Activated T-cell treated with anti-CD3 and anti-CD28 coated beads for 4 hours (primary cell): ENCODE results near the gene SLC25A10.

ENCODE experiments used
- DNase-seq: peaks from one replicate; pipeline ENCODE4 v3.0.0-alpha.2; 2020

Gene SLC25A10

DNA sequence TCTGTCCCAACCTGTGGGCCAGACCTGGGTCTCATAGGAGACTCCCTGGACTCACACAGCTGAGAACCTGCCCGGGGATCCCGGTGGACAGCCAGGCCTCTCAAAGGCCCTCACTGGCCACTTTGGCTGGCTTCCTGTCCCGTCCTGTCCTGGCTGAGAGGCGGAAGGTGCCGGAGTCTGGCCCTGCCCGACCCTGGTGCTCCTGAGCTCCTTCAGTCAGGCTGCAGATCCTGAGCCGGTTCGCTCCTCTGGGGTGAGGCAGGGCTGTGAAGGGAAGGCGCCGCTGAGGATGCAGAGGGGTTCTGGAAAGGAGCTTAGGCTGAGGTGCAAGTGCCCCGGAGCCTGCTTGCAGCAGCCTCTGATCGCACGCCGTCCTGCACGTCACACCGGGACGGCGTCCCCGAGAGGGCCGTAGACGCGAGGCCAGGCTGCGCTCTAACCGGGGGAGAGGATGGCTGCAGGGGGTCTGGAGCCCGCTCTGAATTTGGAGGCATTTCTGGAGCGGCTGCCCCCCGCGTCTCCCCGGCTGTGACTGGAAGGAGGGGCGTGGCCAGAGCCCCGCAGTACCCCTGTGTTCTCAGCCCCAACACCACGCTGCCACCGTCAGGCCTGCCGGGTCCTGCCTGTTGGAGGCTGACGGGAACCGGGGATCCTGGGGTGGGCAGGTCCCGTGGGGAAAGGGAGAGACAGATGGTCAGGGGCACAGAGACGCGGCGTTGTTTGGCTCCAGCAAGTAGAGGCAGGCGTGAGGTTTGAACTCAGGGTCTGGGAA is 24.1 kb upstream of the SLC25A10 start:
- no peak for DNase-seq

- DNase-seq = no peak
These were observed 23.5 kb upstream of the SLC25A10 start for GRCh38 chr17:81688616-81689015.

- DNase-seq = no peak
These were observed 22.0 kb upstream of the SLC25A10 start for GRCh38 chr17:81690066-81690465.

GRCh38 chr17:81690549-81690948 is 21.5 kb upstream of the SLC25A10 start:
- no peak for DNase-seq

DNA sequence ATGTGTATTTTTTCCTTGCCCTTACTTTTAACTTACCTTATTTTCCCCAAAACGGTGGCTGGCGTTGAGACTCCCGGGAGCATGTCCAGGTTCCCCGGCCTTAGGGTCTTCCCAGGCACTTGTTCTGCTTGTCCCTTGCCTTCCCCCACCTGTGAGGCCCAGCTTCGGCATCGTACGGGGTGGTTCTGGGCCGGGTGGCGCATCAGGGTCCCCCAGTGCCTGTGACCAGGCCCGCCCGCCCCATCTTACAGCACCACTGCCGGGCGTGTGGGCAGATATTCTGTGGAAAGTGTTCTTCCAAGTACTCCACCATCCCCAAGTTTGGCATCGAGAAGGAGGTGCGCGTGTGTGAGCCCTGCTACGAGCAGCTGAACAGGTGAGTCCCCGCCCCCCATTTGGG is 20.9 kb upstream of the SLC25A10 start:
- no peak for DNase-seq

DNA sequence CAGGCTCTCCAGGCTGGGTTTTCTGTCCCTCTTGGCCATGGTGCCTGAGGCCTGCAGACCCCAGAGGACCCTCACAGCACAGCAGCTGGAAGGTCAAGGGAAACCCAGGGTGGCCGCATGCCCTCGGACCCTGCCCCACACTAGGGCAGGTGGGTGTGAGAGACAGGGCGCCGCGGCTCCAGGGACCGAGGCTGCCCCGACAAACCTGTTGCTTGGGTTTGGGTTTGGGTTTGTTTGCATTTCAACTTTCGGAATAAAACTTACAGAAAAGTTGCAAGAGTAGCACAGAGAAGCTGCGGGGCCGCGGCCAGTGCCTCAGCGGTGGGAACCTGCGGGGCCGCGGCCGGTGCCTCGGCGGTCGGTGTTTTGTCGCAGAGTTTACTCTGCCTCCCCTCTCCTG is 20.5 kb upstream of the SLC25A10 start:
- no peak for DNase-seq

- no peak for DNase-seq
These were observed 18.4 kb upstream of the SLC25A10 start for GRCh38 chr17:81693509-81694210.

- DNase-seq = no peak
These were observed 17.3 kb upstream of the SLC25A10 start for GRCh38 chr17:81694810-81695209.

DNA sequence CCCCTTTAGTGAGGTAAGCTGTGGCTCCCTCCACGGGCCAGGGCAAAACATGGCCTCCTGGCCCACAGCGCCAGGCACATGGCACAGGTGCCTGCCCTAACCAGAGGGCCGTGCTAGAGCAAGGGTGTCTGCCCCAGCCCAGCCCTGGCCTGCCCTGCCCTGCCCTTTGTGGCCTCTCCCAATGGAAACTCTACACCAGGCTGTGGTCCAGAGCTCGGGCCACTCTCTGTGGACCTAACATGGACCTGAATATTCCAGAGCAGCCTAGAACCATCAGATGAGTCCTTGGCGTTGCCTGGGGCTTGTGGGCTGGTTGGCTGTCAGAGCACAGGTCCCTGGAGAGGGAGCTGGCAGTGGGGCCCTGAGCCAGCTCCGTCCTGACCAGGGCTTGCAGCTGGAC is 16.9 kb upstream of the SLC25A10 start:
- DNase-seq = no peak

GRCh38 chr17:81695801-81696200 is 16.3 kb upstream of the SLC25A10 start:
- no peak for DNase-seq

DNA sequence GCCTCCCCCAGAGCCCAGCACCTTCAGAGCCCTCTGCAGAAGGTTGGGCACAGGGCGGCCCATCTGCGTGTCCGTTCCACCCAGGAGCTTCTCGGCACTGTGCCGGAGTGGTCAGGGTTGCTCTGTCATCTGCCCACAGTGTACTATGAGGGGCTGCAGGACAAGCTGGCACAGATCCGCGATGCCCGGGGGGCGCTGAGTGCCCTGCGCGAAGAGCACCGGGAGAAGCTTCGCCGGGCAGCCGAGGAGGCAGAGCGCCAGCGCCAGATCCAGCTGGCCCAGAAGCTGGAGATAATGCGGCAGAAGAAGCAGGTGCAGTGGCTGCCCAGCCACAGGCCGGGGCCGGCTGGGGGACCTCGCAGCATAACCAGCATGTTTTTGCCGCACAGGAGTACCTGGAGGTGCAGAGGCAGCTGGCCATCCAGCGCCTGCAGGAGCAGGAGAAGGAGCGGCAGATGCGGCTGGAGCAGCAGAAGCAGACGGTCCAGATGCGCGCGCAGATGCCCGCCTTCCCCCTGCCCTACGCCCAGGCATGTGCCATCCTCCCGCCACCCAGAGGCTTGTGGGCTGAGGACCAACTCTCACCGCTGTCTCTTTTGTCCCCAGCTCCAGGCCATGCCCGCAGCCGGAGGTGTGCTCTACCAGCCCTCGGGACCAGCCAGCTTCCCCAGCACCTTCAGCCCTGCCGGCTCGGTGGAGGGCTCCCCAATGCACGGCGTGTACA is 15.7 kb upstream of the SLC25A10 start:
- DNase-seq = no peak

DNA sequence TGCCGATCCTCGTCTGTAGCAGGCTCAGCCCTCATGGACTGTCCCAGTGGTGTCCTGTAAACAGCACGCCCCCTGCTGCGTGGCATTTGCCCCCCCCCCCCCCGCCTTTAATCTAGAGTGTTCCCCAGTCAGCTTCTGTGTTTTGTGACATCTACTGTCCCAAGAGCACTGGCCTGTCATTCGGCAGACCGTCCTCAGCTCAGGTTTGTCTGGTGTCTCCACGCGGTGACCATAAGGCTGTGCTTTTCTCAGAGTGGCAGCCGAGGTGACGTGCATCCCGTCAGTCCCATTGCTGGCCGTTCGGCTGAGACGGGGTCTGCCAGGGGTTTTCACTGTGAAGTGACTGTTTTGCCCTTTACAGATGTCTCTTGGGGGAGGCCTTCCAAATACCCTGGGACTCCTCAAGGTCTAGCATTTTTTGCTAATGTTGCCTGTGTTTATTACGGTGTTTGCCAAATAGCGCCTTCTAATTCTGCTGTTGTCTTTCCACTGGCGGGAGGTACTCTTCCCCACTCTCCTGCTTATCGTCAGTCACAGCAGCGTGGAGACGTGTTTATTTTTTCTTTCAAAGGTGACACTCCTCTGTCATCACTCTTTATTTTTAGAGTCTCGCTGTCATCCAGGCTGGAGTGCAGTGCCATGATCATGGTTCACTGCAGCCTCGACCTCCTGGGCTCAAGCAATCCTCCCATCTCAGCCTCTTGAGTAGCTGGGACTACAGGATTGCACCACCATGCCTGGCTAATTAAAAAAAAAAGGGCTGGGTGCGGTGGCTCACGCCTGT is 14.6 kb upstream of the SLC25A10 start:
- no peak for DNase-seq

GRCh38 chr17:81700353-81701287 is 11.5 kb upstream of the SLC25A10 start:
- no peak for DNase-seq

- DNase-seq = no peak
These were observed 10.6 kb upstream of the SLC25A10 start for GRCh38 chr17:81701288-81702071.

GRCh38 chr17:81702934-81703746 is 8.9 kb upstream of the SLC25A10 start, which contains the start of gene MRPL12:
Gene MRPL12, plus strand, starts transcription at chr17:81703367. Its CDS starts 135 bp downstream, at chr17:81703502.
- peak; percentile 81 for DNase-seq

DNA sequence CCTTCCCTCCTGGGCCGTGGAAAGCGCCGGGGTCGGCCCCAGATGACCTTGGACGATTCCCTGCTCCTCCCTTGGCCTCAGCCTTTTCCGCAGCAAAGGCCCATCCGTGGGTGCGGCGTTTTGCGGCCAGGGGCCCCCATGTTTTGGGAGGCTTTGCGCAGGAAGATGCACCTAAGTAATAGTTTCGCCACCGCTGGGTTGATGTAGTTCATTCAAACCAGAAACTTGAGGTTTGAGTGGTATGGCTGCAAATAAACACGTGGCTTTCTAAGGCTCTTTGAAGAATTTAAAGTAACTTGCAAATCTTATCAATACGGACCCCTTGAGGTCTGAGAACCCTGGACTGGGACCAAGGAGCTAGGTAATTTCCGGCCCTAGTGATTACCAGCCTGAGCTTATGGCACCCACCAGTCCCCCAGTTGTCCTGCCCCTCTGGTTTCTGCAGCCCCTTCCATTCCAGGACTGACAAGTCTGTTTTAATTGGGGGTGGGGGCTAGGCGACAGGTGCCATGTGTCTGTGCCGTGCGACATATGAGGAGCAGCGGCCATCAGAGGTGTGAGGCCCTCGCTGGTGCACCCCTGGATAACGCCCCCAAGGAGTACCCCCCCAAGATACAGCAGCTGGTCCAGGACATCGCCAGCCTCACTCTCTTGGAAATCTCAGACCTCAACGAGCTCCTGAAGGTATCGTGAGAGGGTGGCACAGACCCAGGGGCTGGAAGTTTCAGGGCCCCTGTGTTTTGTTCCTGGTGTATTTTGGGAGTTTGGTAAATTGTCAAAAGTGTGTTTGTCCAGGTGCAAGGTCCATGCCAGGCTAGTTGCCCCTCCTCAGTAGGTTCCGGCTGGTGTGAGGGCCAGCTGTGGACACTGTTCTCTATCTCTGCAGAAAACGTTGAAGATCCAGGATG is 8.1 kb upstream of the SLC25A10 start:
- DNase-seq = no peak

- no peak for DNase-seq
These were observed 6.4 kb upstream of the SLC25A10 start for GRCh38 chr17:81705518-81706231.

DNA sequence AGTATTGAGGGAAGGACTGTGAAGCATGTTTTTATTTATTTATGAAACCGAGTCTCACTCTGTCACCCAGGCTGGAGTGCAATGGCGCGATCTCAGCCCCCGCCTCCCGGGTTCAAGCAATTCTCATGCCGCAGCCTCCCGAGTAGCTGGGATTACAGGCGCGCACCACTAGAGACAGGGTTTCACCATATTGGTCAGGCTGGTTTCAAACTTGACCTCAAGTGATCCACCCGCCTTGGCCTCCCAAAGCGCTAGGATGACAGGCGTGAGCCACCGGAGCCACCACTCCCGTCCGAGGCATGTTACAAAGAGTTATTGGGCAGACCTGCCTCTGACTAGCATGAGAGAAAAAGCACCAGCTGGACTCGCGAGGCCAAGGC is 5.9 kb upstream of the SLC25A10 start:
- DNase-seq = no peak
